H1 (cell line): ENCODE data around the gene SGMS1. TPM values are rescaled to one million over a fixed set of nuclear protein-coding genes. Genes with fewer than 3 reads are reported as not detected.

Experiments used
- CHD1 ChIP-seq: IDR thresholded peaks from 2 replicates; pipeline ENCODE4 v1.6.1; 2012; ENCODE audit warnings: low read depth, low read length, improper control_type of control experiment
- TAF7 ChIP-seq: optimal IDR thresholded peaks from 2 replicates; pipeline ENCODE3; 2011; ENCODE audit warnings: low read depth, mild to moderate bottlenecking, inconsistent platforms, low read length, moderate library complexity, borderline replicate concordance
- polyA plus RNA-seq, 7 experiments: library from polyadenylated mRNA; depleted of rRNA in 3 of 7; stranded (reverse) in 5 of 7; unstranded in 2 of 7; fragments of >200 nt in 5 of 7; fragments of 200-250 nt in 2 of 7; gene quantifications; 1 replicate in 5 of 7; 2 replicates in 1 of 7; 4 replicates in 1 of 7; pipeline versions ENCODE4 v1.2.1 to v1.2.3, GENCODE V29; 2011 to 2013; ENCODE audit warnings: missing spikeins in 2 of 7, mixed read lengths in 2 of 7
- total RNA-seq: library from RNA; stranded (reverse); fragmentation: NEBNext Ultra II Directional; extraction: Animal tissue kit (Norgen Biotek cat#: 25700); gene quantifications from 2 replicates; pipeline ENCODE4 v1.2.1, GENCODE V29; 2021

The SGMS1 gene
- total and polyA plus RNA-seq, 2 of the 8 experiments (the other 6 are each of a cell fraction or from before 2014, with no cell fraction given): 6.0 to 15.6 TPM

GRCh38 chr10:50439187-50439586 is 184.6 kb downstream of the SGMS1 start (continued):
- TF ChIP-seq TAF7 (no peak), CHD1 (no peak)
